ENCODE results near the gene GSK3B. TPM values are rescaled to one million over a fixed set of nuclear protein-coding genes. Genes with fewer than 3 reads are reported as not detected.

Gene GSK3B
- total RNA-seq: 91.6 TPM

DNA sequence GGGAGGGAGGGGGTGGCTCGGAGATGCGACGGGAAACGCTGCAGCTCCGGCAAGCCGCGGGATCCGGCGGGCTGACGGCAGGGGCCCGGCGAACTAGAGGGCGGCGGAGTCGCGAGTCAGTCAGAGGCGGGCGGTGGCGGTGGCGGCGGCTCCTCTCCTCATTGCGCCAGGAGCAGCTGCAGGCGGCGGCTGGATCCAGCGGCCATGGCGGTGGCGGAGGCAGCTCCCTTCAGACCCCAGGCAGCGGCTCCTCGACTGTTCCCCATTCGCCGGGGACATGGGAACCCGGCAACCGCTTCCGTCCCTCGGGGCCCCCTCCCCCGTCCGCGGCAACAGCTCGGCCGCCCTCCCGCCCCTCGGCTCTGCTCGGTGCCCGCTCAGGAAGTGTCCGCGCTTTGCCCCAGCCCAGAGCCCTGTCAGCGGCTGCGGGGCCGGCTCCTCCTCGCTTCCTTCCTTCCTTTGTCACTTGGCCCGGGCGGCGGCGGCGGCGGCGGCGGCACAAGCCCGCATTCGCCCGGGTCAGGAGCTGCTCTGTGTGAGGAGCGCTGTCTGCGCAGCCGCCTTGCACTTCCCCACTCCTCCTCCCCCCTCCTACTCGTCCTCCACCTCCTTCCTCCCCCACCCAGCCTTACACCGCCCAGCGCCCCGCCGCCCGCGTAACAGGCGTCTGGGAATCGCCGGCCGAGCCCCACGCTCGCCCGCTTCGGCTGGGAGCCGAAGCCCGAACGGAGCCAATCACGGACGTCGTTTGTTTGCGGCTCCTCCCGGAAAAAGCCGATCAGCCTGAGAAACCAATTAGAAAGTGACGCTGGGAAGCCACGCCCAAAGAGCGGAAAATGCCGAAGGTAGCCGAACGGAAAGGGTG, at the start of gene GSK3B:
TSS of gene GSK3B (minus strand) at position 537 of the 865 bp plus-strand sequence. CDS start 1,013 bp downstream, outside the sequence.

DNA sequence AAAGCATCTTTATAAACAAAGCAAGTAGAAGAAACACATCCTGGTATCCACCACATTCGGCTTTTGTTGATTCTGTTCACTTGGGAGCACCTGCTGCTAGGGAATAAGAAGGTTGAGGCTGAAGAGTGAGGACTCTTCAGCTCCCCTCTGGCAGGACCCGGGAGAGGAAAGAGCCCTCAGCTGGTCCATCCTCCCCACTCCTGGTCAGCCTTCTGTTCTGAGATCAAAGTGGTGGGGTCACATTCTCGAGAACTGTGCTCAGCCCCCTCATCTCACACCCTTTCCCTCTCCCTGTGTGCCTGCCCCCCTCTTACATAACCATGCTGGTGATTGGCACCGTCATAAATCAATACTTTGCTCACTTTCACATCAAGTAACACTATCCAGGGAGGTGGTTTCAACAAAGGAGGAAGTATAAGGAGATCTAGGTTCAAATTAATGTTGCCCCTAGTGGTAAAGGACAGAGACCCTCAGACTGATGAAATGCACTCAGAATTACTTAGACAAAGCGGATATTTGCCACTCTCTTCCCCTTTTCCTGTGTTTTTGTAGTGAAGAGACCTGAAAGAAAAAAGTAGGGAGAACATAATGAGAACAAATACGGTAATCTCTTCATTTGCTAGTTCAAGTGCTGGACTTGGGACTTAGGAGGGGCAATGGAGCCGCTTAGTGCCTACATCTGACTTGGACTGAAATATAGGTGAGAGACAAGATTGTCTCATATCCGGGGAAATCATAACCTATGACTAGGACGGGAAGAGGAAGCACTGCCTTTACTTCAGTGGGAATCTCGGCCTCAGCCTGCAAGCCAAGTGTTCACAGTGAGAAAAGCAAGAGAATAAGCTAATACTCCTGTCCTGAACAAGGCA, 312.7 kb downstream of the GSK3B start, which contains the start of gene NR1I2:
TSS of gene NR1I2 (plus strand) at position 772 of the 869 bp plus-strand sequence.

Other genes starting within 250 kb of the GSK3B start
- gene GPR156, start 190.8 kb upstream of the GSK3B start, total RNA-seq: 3.8 TPM

All from camera-type eye (tissue), 1 donor.